Activated B cell treated with CpG ODN at 0.5 μM for 24 hours (primary cell): Measurements from ENCODE around the gene RXRA. TPM values are rescaled to one million over a fixed set of nuclear protein-coding genes. Genes with fewer than 3 reads are reported as not detected.

ENCODE experiments used
- ATAC-seq: fragments of 200-7000 bp; cut with Tn5 transposase; one replicate; pipeline ENCODE4 v1.10.0; 2021; ENCODE audit warnings: low read depth, mild to moderate bottlenecking, moderate library complexity
- CTCF ChIA-PET: fragments of 350-600 bp; sonication (Branson Sonifier 250); formaldehyde crosslinking; loops from one replicate; lab custom pipeline; 2021; ENCODE audit warnings: antibody characterized with exemption; lab: Charles Lee
- POLR2A ChIA-PET: fragments of 350-600 bp; sonication (Branson Sonifier 250); formaldehyde crosslinking; loops from one replicate; lab custom pipeline; 2021; ENCODE audit warnings: antibody characterized with exemption; lab: Charles Lee
- DNase-seq: peaks from one replicate; pipeline ENCODE4 v3.0.0; 2022
- H3K27ac Mint-ChIP-seq: one replicate; pipeline ENCODE4 v1.8.0; 2020; ENCODE audit warnings: mixed read lengths
- H3K27me3 Mint-ChIP-seq: one replicate; pipeline ENCODE4 v1.8.0; 2021; ENCODE audit warnings: mixed read lengths
- H3K36me3 Mint-ChIP-seq: one replicate; pipeline ENCODE4 v1.8.0; 2021; ENCODE audit warnings: low read depth, mixed read lengths
- H3K4me1 Mint-ChIP-seq: one replicate; pipeline ENCODE4 v1.8.0; 2021; ENCODE audit warnings: mixed read lengths
- H3K4me3 Mint-ChIP-seq: one replicate; pipeline ENCODE4 v1.8.0; 2020; ENCODE audit warnings: mild to moderate bottlenecking, mixed read lengths
- H3K9me3 Mint-ChIP-seq: one replicate; pipeline ENCODE4 v1.8.0; 2020; ENCODE audit warnings: mixed read lengths
- CTCF ChIP-seq: fragments of 200-600 bp; IDR thresholded peaks from one replicate; pipeline ENCODE4 v1.8.0; 2022; ENCODE audit warnings: antibody characterized with exemption, mild to moderate bottlenecking
- intact Hi-C: fragments of 100-400 bp; cut with micrococcal nuclease; formaldehyde crosslinking; loops from one replicate; pipeline ENCODE4 v1.15.1; 2024
- total RNA-seq: library from RNA; stranded (reverse); gene quantifications from 2 replicates; pipeline ENCODE4 v1.2.3, GENCODE V29; 2022

Gene RXRA
- total RNA-seq, 1 donor from 2014 or later: 5.0 TPM

GRCh38 chr9:134463280-134463679 is 137.0 kb downstream of the RXRA start:
- Mint-ChIP-seq H3K36me3 (no peaks in the 10 kb centered on the region), H3K27me3 (peaks cover 2% of the 10 kb centered on the region), H3K27ac (no peak overlapping the region), H3K9me3 (no peaks in the 10 kb centered on the region), H3K4me1 (no peaks in the 10 kb centered on the region), H3K4me3 (no peak overlapping the region)
- intact Hi-C loops: no loop called here
- POLR2A ChIA-PET: no interaction called here
- CTCF ChIA-PET: no interaction called here
- no peak for TF ChIP-seq CTCF
- no peak for ATAC-seq
- DNase-seq: no peak

DNA sequence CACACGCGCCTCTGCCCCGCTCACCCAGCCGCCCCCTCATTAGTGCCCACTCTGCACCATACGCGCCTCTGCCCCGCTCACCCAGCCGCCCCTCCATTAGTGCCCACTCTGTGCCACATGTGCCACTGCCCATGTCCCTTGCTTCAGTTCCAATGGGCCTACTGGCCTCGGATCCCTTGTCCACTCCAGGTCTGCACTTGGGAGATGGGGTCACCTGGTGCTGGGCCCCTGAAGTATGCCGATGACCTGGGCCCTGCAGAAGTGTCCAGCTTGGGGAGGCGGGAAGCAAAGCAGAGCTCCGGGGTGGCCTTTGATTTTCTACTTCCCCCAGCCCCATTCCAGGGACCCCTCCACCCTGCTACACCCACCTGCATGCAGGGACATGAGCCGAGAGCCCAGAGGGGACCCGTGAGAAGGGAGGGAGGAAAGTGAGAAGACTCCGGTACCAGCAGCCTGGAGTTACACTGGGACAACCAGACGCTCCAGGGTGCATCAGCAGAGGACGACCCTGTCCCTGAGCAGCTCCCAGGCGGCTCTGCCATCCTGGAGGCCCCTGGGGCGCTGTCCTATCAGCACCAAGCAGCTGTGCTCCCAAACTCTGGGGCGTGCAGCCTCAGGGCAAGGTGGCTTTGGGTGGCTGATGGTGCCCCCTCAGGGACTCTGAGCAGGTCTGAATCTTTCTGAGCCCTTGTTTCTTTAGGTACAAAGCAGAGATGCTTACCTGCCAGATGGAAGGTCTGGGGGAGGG is 140.8 kb downstream of the RXRA start:
- TF ChIP-seq CTCF: no peak
- intact Hi-C loops: no loop called here
- peaks cover 2% of the 10 kb centered on the region for H3K27me3 Mint-ChIP-seq
- no peak overlapping the region for H3K4me3 Mint-ChIP-seq
- CTCF ChIA-PET: no interaction called here
- H3K27ac Mint-ChIP-seq: no peak overlapping the region
- no peaks in the 10 kb centered on the region for H3K4me1 Mint-ChIP-seq
- no peaks in the 10 kb centered on the region for H3K9me3 Mint-ChIP-seq
- POLR2A ChIA-PET: no interaction called here
- no peaks in the 10 kb centered on the region for H3K36me3 Mint-ChIP-seq
- DNase-seq (no peak), ATAC-seq (no peak)

GRCh38 chr9:134468358-134468757 is 142.1 kb downstream of the RXRA start:
- intact Hi-C loops: no loop called here
- H3K27me3 Mint-ChIP-seq: no peaks in the 10 kb centered on the region
- no peak overlapping the region for H3K4me3 Mint-ChIP-seq
- H3K9me3 Mint-ChIP-seq: no peaks in the 10 kb centered on the region
- ChIA-PET POLR2A (no interaction called here), CTCF (no interaction called here)
- no peak overlapping the region for H3K27ac Mint-ChIP-seq
- H3K36me3 Mint-ChIP-seq: no peaks in the 10 kb centered on the region
- no peak for DNase-seq
- H3K4me1 Mint-ChIP-seq: no peaks in the 10 kb centered on the region
- TF ChIP-seq CTCF: no peak
- no peak for ATAC-seq

GRCh38 chr9:134469041-134469875 is 143.0 kb downstream of the RXRA start:
- ATAC-seq (no peak), DNase-seq (no peak)
- no peaks in the 10 kb centered on the region for H3K36me3 Mint-ChIP-seq
- no peaks in the 10 kb centered on the region for H3K4me1 Mint-ChIP-seq
- H3K4me3 Mint-ChIP-seq: no peak overlapping the region
- TF ChIP-seq CTCF: no peak
- no peaks in the 10 kb centered on the region for H3K9me3 Mint-ChIP-seq
- H3K27ac Mint-ChIP-seq: no peak overlapping the region
- ChIA-PET POLR2A (no interaction called here), CTCF (no interaction called here)
- H3K27me3 Mint-ChIP-seq: no peaks in the 10 kb centered on the region
- intact Hi-C loops: no loop called here

DNA sequence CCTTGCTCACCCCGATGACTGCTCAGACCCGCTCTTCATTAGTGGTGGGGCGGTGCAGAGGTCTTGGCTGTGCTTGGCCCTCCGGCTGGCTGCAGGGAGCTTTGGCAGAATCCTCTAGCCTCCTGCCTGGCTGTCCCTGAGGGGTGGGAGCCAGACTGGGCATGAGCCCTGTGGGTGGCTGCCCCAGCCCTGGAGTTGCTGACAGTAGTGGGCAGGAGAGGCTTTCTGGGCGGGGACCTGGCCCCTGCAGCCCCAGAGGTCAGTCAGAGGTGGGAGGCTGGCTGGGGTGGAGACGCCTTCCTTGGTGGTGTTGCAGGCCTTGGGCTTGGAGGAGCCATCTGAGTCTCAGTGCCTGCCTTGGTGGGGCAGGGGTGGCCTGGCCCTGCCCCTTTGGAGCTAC is 146.0 kb downstream of the RXRA start:
- DNase-seq (no peak), ATAC-seq (no peak)
- Mint-ChIP-seq H3K27ac (no peak overlapping the region), H3K4me3 (no peak overlapping the region), H3K9me3 (no peaks in the 10 kb centered on the region), H3K36me3 (no peaks in the 10 kb centered on the region), H3K4me1 (peaks cover 9% of the 10 kb centered on the region), H3K27me3 (no peaks in the 10 kb centered on the region)
- POLR2A ChIA-PET: interaction anchor here (1.1 kb wide), 1 partner anchor 16 kb away, joined by 3 read pairs; no protein-coding TSS in a partner anchor
- CTCF ChIA-PET: no interaction called here
- intact Hi-C loops: no loop called here
- TF ChIP-seq CTCF: no peak
